Esophagus muscularis mucosa (tissue), 4 donors: ENCODE results near the gene DHPS. TPM values are rescaled to one million over a fixed set of nuclear protein-coding genes. Genes with fewer than 3 reads are reported as not detected.

ENCODE experiments used
- DNase-seq: peaks from one replicate; pipeline ENCODE4 v3.0.0-alpha.2; 2017; ENCODE audit errors: extremely low spot score
- H3K27ac ChIP-seq, 4 donors: fragments of 200-600 bp; sonication (generic); replicated peaks in 1 of 4; 1 replicate in 3 of 4; 2 replicates in 1 of 4; pipeline ENCODE4 v1.5.1; 2016 to 2019; ENCODE audit warnings: mild to moderate bottlenecking in 1 of 4
- H3K27me3 ChIP-seq, 4 donors: fragments of 200-600 bp; sonication (generic); one replicate each; pipeline versions ENCODE4 v1.5.1 to v1.6.0; 2016 to 2019
- H3K36me3 ChIP-seq, 4 donors: fragments of 200-600 bp; sonication (generic); one replicate each; pipeline ENCODE4 v1.5.1; 2016 to 2019
- H3K4me1 ChIP-seq, 4 donors: fragments of 200-600 bp; sonication (generic); one replicate each; pipeline ENCODE4 v1.5.1; 2016 to 2019
- H3K4me3 ChIP-seq, 4 donors: fragments of 200-600 bp; sonication (generic); 1 replicate in 2 of 4; 2 replicates in 2 of 4; pipeline ENCODE4 v1.5.1; 2016 to 2019; ENCODE audit warnings: mild to moderate bottlenecking in 4 of 4, moderate library complexity in 1 of 4
- H3K9me3 ChIP-seq, 4 donors: fragments of 200-600 bp; sonication (generic); 1 replicate in 3 of 4; 2 replicates in 1 of 4; pipeline ENCODE4 v1.5.1; 2016 to 2019
- EP300 ChIP-seq: sonication (generic); formaldehyde crosslinking; IDR thresholded peaks from one replicate; pipeline ENCODE4 v1.6.1; 2017; ENCODE audit warnings: antibody characterized with exemption
- POLR2A ChIP-seq: fragments of 450-650 bp; IDR thresholded peaks from one replicate; pipeline ENCODE4 v1.6.1; 2017; ENCODE audit warnings: antibody characterized with exemption, moderate library complexity, mild to moderate bottlenecking, low read depth
- POLR2AphosphoS5 ChIP-seq, 2 donors: sonication (generic); formaldehyde crosslinking; IDR thresholded peaks; one replicate each; pipeline ENCODE4 v1.6.1; 2017; ENCODE audit warnings: antibody characterized with exemption in 2 of 2
- WGBS: methylation state at CpG from one replicate; pipeline ENCODE4 v1.1.5; 2018; 5-methylcytosine and 5-hydroxymethylcytosine counted together
- intact Hi-C: fragments of 100-400 bp; cut with DNase I; formaldehyde crosslinking; loops from one replicate; pipeline ENCODE4 v1.15.1; 2023
- total RNA-seq, 4 donors: library from RNA; depleted of rRNA; stranded (reverse); fragments of >200 nt; gene quantifications; one replicate each; pipeline versions ENCODE4 v1.1.0 to v1.2.1, GENCODE V29; 2016
- TF ChIP-seq, protein P1 (sequence below), 3 experiments: fragments of 200-600 bp in 2 of 3; fragments of 450-650 bp in 1 of 3; sonication (generic) in 2 of 3; IDR thresholded peaks; one replicate each; pipeline ENCODE4 v1.5.1; 2017 to 2019; ENCODE audit warnings: antibody characterized with exemption in 3 of 3, mild to moderate bottlenecking in 2 of 3, moderate library complexity in 1 of 3

Gene DHPS
- total RNA-seq, 4 donors from 2014 or later: 74.3 to 92.3 (median 85.0) TPM

DNA sequence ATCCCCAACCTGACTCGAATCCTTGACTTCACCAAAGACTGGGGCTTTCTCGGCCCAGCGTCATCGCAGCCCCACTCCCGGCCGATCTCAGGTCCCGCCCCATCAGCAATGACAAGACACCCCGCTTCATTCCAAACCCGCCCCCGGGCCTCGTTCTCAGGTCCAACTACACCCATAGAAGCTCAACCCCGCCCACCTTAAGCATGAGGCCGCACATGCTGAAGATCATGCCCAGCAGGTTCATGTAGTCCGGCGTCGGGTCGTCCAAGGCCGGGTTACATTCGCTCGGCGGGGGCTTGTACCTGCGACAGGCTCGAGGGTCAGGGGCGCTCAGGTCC lies 12.8 kb downstream of the DHPS start:
- peak; percentile 93 for DNase-seq
- Histone ChIP-seq H3K27me3 (no peaks in the 10 kb centered on the region), H3K36me3 (peaks cover 13 to 42% (median 34%) of the 10 kb centered on the region in 4 donors), H3K4me1 (peaks cover 38 to 68% (median 52%) of the 10 kb centered on the region in 4 donors), H3K27ac (peak overlapping the region; percentile 89 to 94 (median 92)), H3K4me3 (peak overlapping the region; percentile 66 to 92 (median 72)), H3K9me3 (no peaks in the 10 kb centered on the region)
- TF ChIP-seq, protein P1, sequence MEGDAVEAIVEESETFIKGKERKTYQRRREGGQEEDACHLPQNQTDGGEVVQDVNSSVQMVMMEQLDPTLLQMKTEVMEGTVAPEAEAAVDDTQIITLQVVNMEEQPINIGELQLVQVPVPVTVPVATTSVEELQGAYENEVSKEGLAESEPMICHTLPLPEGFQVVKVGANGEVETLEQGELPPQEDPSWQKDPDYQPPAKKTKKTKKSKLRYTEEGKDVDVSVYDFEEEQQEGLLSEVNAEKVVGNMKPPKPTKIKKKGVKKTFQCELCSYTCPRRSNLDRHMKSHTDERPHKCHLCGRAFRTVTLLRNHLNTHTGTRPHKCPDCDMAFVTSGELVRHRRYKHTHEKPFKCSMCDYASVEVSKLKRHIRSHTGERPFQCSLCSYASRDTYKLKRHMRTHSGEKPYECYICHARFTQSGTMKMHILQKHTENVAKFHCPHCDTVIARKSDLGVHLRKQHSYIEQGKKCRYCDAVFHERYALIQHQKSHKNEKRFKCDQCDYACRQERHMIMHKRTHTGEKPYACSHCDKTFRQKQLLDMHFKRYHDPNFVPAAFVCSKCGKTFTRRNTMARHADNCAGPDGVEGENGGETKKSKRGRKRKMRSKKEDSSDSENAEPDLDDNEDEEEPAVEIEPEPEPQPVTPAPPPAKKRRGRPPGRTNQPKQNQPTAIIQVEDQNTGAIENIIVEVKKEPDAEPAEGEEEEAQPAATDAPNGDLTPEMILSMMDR (IDR thresholded peaks at IDR 0.05): no peak
- TF ChIP-seq POLR2AphosphoS5 (IDR thresholded peaks at IDR 0.05): no peak
- no peak for TF ChIP-seq EP300
- TF ChIP-seq POLR2A: no peak
- intact Hi-C loops: no loop called here
- under 1% methylated on average over 17 of the region's 24 CpGs for WGBS

DNA sequence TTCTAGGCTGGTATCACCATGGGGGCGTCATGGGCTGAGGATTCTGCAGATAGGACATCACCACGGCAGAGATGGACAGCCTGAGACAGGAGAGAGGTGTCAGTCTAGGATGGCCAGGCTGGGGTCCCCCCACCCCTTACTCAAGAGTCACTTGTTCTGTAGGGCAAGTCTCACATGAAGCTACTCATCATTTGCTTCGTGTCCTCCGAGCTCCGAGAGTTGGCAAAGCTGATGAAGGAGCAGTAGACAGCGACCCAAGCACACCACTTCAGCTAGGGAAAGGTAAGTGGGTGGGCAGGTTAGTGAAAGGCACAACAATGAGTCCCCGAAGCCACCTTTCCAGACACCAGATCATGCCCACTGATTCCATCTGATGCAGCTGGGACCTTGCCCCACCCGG lies 13.3 kb downstream of the DHPS start:
- DNase-seq: no peak
- intact Hi-C loops: no loop called here

DNA sequence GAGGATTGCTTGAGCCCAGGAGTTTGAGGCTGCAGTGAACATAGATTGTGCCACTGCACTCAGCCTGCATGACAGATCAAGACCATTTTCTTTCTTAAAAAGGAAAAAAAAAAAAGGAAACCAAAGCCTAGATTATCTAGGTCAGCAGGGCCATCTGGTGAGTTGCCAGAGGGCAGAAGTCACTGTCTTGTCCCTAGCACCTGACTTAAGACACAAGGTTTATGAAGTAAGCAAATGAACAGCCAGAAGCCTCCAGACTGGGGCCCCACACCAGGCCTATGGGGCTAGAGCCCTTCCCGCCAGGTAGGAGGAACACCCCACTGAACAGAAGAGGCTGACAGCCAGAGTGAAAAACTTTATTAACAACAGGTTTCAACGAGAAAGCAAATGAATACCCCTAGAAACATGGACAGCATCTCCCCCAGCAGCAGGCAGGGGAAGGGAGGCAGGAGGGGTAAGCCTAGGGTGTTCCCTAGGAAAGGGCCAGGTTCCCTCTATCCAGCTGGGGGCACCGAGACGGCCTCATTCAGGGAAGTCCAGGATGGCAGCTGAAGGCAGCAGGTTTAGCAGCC lies 13.9 kb downstream of the DHPS start:
- DNase-seq: no peak
- peak overlapping the region; percentile 66 to 92 (median 74) for H3K4me3 ChIP-seq
- no peak for TF ChIP-seq POLR2A
- TF ChIP-seq, protein P1 (IDR thresholded peaks at IDR 0.05): no peak
- no peak for TF ChIP-seq POLR2AphosphoS5 (IDR thresholded peaks at IDR 0.05)
- TF ChIP-seq EP300: no peak
- H3K27me3 ChIP-seq: no peaks in the 10 kb centered on the region
- H3K27ac ChIP-seq: peak overlapping the region; percentile 77 to 94 (median 88)
- peaks cover 38 to 68% (median 52%) of the 10 kb centered on the region in 4 donors for H3K4me1 ChIP-seq
- H3K36me3 ChIP-seq: peaks cover 12 to 42% (median 34%) of the 10 kb centered on the region in 4 donors
- intact Hi-C loops: no loop called here
- 80% methylated on average over 4 of the region's 4 CpGs for WGBS
- no peaks in the 10 kb centered on the region for H3K9me3 ChIP-seq

More for the DNA sequence above, 13.3 kb downstream of the DHPS start:
- H3K4me1 ChIP-seq: peaks cover 38 to 68% (median 52%) of the 10 kb centered on the region in 4 donors
- 68% methylated on average over 8 of the region's 8 CpGs for WGBS
- TF ChIP-seq EP300: no peak
- no peak for TF ChIP-seq POLR2AphosphoS5 (IDR thresholded peaks at IDR 0.05)
- TF ChIP-seq, protein P1 (IDR thresholded peaks at IDR 0.05): no peak
- TF ChIP-seq POLR2A: no peak
- H3K27ac ChIP-seq: peak overlapping the region; percentile 89 to 94 (median 92)
- no peaks in the 10 kb centered on the region for H3K27me3 ChIP-seq
- H3K4me3 ChIP-seq: peak overlapping the region; percentile 66 to 92 (median 72)
- no peaks in the 10 kb centered on the region for H3K9me3 ChIP-seq
- H3K36me3 ChIP-seq: peaks cover 10 to 42% (median 34%) of the 10 kb centered on the region in 4 donors

DNA sequence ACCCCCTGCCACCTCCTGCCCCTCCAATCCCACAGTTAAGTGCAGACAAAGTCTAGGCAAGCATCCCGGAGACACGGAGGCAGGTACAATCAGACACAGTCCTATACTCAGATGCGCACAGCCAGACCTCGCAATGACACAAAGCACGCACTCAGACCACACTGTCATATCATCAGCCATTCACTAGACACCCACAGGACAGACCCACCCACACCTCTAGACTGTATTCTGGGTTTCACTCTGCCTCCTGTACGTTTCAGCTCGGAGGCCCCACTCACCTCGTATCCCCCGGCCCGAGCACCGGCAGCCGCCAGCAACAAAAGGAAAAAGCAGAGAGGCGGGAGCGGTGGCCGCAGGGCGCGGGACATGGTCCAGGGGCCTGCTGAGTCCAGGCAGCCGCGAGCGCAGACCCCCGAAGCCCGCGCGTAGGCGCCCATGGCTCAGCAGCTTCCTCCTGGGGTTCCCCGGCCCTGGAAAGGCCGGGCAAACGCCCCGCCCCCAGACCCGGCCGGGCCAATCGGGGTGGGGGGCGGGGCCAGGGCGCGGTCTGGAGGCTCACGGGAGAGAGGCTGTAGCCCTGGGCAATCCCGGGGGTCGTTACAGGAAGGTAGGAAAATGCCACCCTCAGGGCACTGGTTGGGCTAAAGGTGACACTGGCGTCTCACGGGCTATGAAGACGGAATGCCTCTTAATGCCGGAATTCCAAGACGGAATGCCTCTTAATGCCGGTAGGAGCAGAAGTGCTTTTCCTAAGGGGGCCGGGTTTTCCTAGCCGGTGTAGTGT lies 15.2 kb downstream of the DHPS start, which contains the start of the genes MAN2B1 and WDR83:
Gene MAN2B1, minus strand, starts transcription at position 478 of the 784 bp plus-strand sequence. Its CDS starts 41 bp downstream, at position 437.
Gene WDR83, plus strand, starts transcription at position 543 of the 784 bp plus-strand sequence. CDS start 2,984 bp downstream, outside the sequence.
- H3K4me1 ChIP-seq: peaks cover 38 to 64% (median 50%) of the 10 kb centered on the region in 4 donors
- WGBS: 2% methylated on average over 35 of the region's 46 CpGs
- no peak for DNase-seq
- TF ChIP-seq, protein P1 (IDR thresholded peaks at IDR 0.05): no peak
- TF ChIP-seq POLR2AphosphoS5 (IDR thresholded peaks at IDR 0.05): peak; percentile 52 to 58
- peak within 1 kb of the TSS; percentile 71 to 85 (median 80) for H3K4me3 ChIP-seq
- H3K9me3 ChIP-seq: no peaks in the 10 kb centered on the region
- intact Hi-C loops: no loop called here
- H3K36me3 ChIP-seq: peaks cover 11 to 46% (median 41%) of the 10 kb centered on the region in 4 donors
- H3K27ac ChIP-seq: peak within 1 kb of the TSS; percentile 77 to 94 (median 82)
- H3K27me3 ChIP-seq: no peaks in the 10 kb centered on the region
